HG03097 (cell line): ENCODE measurements around the gene SELENOK.

Source experiments
- ATAC-seq: cut with Tn5 transposase; IDR thresholded peaks from one replicate; pipeline ENCODE4 v1.9.1; 2021; ENCODE audit not compliant: unreplicated experiment, low FRiP score

The SELENOK gene

GRCh38 chr3:53844262-53845102 is 47.2 kb downstream of the SELENOK start:
- ATAC-seq = no peak

GRCh38 chr3:53843195-53844177 is 48.2 kb downstream of the SELENOK start:
- ATAC-seq = no peak

GRCh38 chr3:53842436-53843194 is 49.0 kb downstream of the SELENOK start:
- ATAC-seq = no peak

GRCh38 chr3:53841296-53841695 is 50.4 kb downstream of the SELENOK start:
- no peak for ATAC-seq

- ATAC-seq = no peak
Measured at GRCh38 chr3:53837331-53837730, 54.3 kb downstream of the SELENOK start.

- no peak for ATAC-seq
Measured at GRCh38 chr3:53836084-53836872, 55.4 kb downstream of the SELENOK start.

- no peak for ATAC-seq
Measured at GRCh38 chr3:53835257-53835656, 56.4 kb downstream of the SELENOK start.

- ATAC-seq = no peak
Measured at GRCh38 chr3:53834429-53835095, 57.1 kb downstream of the SELENOK start.
